ENCODE results near the gene ALPP.
"Not testable (repeated sequence)": the region's sequence is repeated elsewhere in the genome, so short reads cannot be mapped to it uniquely, and the experiment has no call there.

Gene ALPP

DNA sequence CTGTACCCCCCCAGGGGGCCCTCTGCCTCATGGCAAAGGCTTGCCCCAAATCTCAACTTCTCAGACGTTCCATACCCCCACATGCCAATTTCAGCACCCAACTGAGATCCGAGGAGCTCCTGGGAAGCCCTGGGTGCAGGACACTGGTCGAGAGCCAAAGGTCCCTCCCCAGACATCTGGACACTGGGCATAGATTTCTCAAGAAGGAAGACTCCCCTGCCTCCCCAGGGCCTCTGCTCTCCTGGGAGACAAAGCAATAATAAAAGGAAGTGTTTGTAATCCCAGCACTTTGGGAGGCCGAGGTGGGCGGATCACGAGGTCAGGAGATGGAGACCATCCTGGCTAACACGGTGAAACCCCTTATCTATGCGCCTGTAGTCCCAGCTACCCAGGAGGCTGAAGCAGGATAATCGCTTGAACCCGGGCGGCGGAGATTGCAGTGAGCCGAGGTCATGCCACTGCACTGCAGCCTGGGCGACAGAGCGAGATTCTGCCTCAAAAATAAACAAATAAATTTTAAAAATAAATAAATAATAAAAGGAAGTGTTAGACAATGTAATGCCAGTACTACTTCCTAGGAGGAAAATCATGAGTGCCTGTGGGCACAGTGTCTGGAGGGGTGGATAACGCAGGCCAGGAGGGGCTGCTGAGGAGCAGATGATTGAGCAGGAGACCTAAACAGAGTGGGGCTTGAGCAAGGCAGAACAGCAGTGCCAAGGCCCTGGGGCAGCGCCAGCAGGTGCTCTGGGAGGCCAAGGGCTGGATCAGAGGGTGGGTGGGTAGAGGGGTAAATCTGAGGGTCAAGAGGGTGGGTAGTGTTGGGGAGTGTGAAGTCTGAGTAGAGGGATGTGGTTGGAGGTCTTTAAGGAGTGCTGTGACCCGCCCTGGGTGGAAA is 4.0 kb downstream of the ALPP start:
- no peak for DNase-seq

DNA sequence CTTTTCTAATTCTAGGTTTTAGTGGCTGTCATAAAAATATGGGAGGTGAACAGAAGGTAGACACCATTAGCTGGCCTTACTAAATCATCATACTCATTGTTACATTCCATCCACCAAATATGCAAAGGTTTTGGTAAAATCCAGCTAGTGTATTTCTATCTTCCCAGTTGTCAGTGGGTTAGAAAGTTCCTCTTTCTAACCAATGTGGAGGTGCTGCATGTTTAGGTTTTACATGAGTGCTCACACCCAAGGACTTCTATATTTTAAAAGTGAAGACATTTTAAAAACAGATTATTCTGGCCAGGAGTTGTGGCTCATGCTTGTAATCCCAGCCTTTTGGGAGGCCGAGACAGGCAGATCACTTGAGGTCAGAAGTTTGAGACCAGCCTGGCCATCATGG is 5.9 kb downstream of the ALPP start:
- DNase-seq, result no peak

DNA sequence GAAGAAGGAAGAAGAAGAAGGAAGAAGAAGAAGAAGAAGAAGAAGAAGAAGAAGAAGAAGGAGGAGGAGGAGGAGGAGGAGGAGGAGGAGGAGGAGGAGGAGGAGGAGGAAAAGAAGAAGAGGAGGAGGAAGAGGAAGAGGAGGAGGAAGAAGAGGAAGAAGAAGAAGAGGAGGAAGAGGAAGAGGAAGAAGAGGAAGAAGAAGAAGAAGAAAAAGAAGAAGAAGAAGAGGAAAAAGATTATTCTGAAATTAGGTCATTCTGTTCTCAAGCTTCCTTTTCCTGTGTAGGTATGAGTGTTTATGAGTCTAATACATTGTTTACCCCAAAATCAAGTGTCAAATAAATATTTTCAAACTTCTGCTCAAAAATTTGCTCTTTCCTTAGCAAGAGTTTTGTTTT is 6.5 kb downstream of the ALPP start:
- not testable (repeated sequence) for DNase-seq

DNA sequence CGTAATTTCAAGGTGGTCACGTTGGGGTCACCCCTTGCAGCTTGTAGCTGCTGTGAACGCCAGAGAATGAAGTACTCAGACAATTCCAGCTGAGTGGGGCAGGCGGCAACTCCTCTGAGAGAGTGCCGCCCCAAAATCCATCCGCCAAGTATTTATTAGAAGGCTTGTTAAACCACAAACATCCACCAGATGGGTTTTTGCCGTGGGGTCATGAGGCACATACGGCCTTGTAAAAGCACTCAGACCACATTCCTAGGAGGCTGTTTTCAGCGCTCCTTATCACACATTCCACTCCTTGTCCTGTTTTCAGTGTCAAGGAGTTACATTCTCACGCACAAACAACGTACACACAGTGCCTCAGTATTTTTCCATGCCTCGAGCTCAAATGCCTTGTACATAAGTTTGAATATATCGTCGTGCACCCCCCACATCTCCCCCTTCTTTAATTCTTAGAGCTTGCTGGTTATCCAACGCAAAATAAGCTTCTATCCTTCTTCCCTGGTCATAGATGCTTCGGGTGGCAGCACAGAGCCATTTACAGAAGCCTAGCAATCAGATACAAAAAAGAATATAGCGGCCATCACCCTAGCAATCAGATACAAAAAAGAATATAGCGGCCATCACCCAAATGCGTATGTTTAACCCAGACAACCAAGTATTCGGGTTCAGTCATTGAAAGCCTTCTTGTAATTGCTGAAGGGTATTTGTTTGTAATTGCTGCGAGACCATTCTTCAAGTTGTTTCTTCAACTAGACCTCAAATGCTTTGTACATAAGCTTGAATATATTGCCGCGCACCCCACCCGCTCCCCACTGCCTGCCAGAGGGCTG is 7.3 kb downstream of the ALPP start:
- DNase-seq, result no peak

DNA sequence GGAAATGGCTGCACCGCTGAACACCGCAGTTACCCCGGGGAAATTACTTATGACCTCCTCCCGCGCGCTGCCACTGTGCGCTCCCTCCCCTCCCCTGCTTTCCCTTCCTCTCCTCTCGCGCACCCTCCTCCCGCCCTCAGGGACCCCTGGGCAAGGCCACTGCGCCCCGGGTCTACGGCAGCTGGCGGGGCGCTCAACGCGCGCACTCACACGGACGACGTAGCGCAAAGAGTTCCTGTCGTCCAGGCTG is 7.9 kb downstream of the ALPP start:
- DNase-seq, result no peak

DNA sequence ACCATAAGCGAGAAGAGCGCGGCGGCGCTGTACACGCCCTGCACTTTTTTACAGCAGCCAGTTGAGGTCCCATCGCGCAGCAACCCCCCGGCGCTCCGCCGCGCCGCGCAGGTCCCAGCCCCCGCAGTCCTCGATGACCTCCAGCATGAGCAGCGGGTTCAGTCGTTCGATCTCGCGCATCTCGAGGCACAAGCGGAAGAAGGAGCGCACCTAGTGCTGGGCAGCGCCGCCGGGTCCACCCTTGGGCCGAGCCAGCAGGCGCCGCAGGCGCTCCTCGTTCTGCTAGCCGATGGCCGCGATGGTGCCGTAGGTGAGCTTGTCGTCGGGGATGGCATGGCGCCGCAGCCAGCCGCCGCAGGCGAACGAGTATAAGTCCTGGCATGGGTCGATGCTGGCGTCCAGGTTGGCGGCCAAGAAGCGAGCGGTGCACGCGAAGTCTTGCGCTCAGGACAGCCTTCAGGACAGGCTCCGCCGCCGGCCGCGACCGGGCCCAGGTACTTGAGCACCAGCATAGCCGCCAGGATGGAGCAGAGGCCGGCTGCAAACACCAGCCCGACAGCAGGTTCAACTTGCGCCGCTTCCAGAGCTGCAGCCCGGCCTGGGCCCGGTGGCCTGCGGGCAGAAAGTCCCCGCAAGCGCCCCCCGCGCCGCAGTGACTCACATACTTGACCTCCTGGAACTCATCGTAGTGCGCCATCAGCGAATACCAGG is 8.3 kb downstream of the ALPP start:
- no peak for DNase-seq

DNA sequence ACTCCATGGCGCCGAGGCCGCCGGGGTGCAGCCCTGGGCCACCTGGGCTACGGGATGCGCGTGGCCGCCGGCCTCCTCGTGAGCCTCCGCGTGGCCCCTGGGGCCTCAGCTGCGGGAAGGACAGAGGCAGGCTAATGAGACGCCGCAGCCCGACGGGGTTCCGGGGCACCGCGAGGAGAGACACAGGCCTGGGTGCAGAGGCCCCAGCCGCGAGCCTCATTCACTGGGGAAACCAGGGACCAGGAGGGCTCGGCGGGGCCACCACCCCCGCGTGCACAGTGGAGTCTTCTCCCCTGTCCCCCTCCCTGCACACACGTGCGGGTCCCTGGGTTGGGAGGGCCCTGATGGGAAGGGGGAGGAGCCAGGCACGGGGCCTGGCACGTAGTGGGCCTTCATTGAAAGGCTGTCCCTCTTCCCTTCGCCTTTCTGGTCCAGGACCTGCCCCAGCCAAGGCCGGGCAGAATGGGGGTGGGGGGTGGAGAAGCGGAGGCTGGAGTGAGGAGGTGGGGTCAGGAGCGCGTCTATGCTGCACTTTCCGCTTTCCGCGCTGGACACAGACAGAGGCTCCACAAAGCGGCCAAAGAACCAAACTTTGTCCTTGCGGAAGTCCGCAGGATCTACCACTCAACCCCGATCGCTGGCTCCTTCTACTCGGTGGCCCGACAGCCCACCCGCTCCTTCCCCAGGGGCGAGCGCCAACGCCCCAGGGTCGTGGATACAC is 9.1 kb downstream of the ALPP start:
- DNase-seq, result no peak

DNA sequence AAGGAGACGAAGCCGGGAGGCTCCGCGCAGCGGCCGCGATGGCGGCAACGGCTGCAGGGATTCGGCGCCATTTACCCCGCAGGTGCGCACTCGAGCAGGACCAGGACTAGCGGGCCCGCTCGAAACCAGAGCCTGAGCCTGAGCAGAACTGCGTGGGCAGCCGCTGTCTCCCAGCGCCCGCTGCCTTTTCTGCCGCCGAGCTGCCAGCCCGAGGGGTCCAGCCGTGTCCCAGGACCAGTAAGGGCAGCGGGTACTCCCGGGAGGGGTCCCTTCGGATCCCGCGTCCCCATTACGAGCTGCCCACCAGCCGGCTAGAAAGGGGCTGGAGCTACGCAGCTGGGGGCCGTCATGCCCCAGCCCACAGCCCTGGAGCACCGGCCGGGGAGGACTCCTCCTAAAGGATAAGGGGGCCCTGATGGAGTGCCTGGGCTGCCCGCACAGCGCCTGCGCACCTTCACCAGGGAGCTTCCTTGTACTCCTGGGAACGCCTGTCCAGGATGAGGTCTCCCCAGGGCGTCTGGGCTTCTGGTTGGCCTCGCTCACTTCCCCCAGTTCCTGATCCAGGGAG is 9.9 kb downstream of the ALPP start:
- no peak for DNase-seq

DNA sequence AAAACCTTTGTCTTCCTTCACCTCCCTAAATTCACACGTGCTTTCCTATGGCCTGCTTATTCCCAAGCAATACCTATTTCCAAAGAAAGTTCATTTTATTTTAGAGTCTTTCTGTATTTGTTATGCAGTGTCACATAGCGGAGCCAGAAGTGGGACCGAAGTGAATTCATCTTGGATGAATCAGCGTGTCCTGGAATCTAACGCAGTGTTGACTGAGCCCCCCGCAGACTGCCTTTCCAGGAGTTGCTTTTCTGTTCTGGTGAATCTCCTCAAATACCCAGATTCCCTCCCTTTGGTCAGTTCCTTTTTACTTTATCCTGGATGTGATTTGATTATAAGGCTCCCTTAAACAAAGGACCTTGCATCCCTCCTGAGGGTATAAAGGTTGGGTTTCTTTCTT is 10.8 kb downstream of the ALPP start:
- DNase-seq, result no peak

DNA sequence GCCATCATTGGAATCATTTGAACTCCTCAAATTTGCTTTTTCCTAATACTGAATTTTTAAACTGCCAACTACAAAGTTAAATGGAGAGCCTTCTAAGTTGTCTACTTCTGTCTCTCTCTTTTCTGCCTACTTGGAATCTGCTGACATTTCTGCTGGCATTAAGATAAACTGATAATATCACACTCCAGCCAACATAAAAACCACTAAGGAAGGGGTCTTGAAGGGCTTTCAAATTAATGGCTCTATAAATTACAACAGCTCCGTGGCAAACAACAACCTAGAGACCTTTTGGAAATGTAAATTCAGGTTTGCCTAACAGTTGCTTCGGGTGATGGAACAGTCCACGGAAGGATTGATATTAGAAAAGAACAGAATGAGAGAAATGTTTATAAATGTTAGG is 12.1 kb downstream of the ALPP start:
- no peak for DNase-seq

DNA sequence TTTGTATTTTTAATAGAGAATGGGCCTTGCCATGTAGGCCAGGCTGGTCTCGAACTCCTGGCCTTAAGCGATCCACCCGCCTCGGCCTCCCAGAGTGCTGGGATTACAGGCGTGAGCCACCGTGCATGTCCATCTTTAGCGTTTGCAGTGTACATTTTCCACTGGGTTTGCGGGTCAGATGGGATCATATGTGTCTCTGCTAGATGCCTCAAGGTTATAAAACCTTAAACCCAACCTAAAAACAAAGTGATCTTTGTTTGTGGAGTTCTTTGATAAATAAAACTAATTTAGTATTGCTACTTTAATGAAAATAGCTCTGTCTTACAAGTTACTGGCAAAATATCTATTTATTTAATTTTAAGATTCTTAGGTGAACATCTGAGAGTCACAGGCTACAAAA is 15.0 kb downstream of the ALPP start:
- DNase-seq, result no peak

DNA sequence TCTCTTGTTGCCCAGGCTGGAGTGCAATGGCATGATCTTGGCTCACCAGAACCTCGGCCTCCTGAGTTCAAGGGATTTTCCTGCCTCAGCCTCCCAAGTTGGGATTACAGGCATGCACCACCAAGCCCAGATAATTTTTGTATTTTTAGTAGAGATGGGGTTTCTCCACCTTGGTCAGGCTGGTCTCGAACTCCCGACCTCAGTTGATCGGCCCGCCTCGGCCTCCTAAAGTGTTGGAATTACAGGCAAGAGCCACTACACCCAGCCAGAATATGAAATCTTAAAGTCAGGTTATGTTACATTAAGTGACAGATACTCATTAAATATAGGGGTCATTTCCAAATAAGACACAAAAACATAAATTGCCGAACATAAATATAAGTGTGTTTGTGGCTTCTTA is 15.9 kb downstream of the ALPP start:
- DNase-seq, result not testable (repeated sequence)

DNA sequence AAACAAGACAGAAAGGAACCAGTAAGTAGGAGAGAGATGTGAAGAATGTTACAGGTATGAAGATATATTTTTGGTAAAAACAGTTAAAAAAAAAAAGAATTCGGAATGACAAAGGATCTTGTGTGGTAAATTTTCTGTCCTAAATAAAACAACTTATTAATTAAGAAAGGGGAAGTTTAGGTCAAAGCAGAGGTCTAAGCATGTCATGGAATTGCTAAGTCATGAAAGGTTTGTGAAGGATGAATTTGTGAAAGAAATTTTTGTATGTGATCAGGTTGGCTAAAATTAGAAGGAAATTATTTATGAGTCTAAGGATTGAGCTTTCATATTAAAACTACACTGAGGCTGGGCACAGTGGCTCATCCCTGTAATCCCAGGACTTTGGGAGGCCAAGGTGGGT is 17.0 kb downstream of the ALPP start:
- DNase-seq, result no peak

DNA sequence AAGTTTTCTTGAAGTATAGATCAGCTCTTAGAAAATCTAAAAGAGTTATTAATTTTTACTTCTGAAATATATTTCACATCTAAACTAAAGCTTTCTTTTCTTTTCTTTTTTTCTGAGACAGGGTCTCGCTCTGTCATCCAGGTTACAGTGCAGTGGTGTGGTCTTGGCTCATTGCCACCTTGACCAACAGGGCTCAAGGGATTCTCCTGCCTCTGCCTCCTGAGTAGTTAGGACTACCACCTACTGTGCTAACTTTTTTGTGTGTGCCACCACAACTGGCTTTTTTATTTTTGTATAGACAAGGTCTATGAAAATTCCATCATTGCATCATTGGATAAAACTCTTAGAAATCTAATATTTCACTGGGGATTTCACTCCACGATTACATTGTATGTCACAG is 18.1 kb downstream of the ALPP start:
- DNase-seq, result no peak

DNA sequence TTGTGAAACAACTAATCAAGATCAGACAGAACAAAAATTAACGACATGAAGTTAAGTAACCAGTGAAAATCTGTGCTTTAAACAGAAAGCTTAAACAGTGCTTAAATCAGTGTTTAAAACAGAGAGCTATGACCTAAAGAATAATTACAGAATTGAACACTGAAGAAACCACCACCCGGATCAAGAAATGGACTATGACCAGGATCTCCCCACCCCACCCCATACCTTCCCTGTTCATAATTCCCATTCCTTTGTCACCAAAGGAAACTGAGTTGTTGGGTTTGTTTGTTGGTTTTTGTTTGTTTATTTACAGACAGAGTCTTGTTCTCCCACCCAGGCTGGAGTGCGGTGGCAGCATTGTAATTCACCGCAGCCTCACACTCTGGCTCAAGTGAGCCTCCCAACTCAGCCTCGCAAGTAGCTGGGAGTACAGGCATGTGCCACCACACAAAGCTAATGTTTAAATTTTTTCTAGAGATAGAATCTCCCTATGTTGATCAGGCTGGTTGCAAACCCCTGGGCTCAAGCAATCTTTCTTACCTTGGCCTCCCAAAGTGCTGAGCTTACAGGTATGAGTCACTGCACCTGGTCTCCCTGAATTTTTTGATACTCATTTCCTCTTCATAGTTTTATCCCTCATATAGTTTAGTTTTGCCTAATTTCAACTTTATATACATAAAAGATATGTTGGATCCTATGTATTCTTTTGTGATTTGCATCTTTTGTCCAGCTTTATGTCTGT is 19.9 kb downstream of the ALPP start:
- DNase-seq, result no peak

DNA sequence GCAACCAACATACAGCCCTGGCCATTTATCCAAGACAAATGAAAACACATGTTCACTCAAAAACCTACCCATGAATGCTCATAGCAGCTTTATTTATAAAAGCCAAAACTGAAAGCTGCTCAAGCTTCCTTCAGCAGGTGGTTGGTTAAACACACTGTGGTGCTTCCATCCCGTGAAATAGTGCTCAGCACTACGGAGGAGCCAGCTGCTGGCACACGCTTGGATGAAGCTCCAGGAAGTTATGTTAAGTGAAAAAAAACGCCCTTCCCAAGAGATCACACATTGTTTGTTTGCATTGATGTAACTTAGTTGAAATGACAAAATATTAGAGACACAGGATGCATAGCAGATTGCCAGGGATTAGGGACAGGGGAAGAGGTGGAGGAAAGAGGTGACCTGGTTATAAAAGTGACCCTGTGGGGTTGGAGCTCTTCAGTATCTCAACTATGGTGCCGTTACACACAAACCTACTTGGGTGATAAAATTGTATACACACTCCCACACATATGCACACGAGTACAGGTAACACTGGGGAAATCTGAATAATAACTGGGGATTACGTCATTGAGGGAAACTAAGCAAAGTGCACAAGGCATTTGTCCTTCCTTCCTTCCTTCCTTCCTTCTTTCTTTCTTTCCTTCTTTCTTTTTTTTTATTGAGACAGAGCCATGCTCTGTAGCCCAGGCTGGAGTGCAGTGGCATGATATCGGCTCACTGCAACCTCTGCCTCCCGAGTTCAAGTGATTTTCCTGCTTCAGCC is 21.9 kb downstream of the ALPP start:
- no peak for DNase-seq

DNA sequence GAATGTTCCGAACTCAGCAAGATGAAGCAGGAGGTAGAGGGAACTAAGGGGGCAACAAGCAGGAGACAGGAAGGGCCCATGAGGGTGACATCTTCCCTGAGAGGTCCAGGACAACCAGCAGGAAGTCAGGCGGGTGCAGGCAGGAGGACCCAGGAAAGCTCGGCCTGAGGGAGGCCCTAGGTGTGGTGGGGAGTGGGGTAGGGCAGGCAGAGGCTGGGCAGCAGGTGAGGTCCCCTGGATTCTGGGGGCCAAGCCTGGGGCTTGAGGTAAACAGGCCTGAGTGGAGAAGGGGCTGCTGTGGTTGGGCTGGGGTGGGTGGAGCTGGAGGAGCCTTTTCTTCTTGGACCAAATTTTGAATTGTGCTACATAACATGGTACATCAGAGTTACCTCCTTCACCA is 24.0 kb downstream of the ALPP start:
- no peak for DNase-seq

DNA sequence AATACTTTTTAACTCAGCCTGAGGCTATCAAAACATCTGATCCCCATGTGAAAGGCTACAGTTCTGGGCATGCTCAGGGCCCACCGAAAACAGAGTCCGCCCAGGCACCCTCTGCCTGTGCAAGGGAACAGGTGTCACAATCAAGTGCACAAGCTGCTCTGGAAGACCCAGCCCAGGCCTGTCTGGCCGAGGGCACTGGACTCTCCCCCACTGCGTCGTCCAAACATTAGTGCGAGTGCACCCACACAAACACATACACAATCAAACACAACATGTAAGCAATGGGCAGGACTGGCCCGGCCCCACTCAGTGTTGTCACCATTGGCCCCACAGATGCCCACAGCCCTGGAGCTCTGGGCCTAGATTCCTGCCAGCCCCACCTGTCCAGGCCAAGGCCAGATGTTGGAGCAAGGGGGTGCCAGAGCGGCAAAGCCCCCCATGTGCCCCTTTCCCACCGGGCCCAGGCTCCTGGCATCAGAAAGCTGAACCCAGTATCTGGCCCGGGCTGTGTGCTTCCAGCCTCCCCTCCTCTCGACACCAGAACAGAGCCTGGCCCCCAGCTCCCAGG is 27.5 kb downstream of the ALPP start:
- DNase-seq, result no peak

DNA sequence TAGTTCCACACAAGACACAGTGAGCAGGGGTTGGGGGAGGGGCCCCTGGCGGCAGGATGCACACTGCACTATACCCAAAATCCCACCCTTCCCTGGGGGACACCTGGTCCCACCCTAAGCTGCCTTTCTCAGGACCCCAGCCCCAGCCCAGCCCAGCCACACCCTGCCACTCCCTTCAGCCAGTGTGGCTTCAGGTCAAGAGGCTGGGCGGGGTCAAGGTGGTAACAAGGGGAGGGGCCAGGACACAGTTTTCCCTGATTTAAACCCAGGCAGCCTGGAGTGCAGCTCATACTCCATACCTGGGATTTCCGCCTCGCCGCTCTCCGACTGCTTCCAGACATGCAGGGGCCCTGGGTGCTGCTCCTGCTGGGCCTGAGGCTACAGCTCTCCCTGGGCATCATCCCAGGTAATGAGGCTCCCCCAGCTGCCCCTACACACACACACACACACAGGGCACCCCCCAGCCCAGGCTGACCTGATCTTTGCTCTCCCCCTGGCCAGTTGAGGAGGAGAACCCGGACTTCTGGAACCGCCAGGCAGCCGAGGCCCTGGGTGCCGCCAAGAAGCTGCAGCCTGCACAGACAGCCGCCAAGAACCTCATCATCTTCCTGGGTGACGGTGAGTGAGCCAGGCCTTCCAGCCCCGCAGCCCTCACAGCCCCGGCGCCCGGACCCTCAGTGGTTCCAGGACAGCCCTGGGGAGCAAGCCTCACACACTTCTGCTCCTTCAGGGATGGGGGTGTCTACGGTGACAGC is 28.2 kb downstream of the ALPP start, which contains the start of gene ALPG:
ALPG (plus strand) TSS at position 289 of the 755 bp plus-strand sequence; CDS start at position 340, 51 bp downstream.
- no peak for DNase-seq
